Progenitor cell of endocrine pancreas (in vitro differentiated cells): Measurements from ENCODE around the gene RNF144B. TPM values are rescaled to one million over a fixed set of nuclear protein-coding genes. Genes with fewer than 3 reads are reported as not detected.

Experiments
- DNase-seq: peaks from one replicate; pipeline ENCODE4 v3.0.0; 2021; ENCODE audit warnings: low spot score; ENCODE audit not compliant: unreplicated experiment
- H3K27ac Mint-ChIP-seq: 2 replicates; pipeline ENCODE4 v1.8.0; 2021; ENCODE audit warnings: mild to moderate bottlenecking, moderate library complexity, mixed read lengths
- H3K27me3 Mint-ChIP-seq: 2 replicates; pipeline ENCODE4 v1.8.0; 2021; ENCODE audit warnings: mixed read lengths
- H3K36me3 Mint-ChIP-seq: 2 replicates; pipeline ENCODE4 v1.8.0; 2022; ENCODE audit warnings: mixed read lengths; ENCODE audit not compliant: insufficient read depth
- H3K4me1 Mint-ChIP-seq: 2 replicates; pipeline ENCODE4 v1.8.0; 2021; ENCODE audit warnings: low read depth, mixed read lengths
- H3K4me3 Mint-ChIP-seq: 2 replicates; pipeline ENCODE4 v1.8.0; 2021; ENCODE audit warnings: low read depth, mild to moderate bottlenecking, moderate library complexity, mixed read lengths
- H3K9me3 Mint-ChIP-seq: 2 replicates; pipeline ENCODE4 v1.8.0; 2021; ENCODE audit warnings: low read depth, mixed read lengths
- CTCF ChIP-seq: fragments of 200-600 bp; sonication (generic); IDR thresholded peaks from one replicate; pipeline ENCODE4 v1.5.0; 2021; ENCODE audit warnings: antibody characterized with exemption, mild to moderate bottlenecking; ENCODE audit not compliant: unreplicated experiment
- total RNA-seq: library from RNA; stranded (reverse); gene quantifications from 2 replicates; pipeline ENCODE4 v1.2.1, GENCODE V29; 2021

Gene RNF144B
- total RNA-seq, 1 donor from 2014 or later, result 3.1 TPM

GRCh38 chr6:18503206-18503592 is 116.0 kb downstream of the RNF144B start:
- Mint-ChIP-seq H3K27me3 (peaks cover 4% of the 10 kb centered on the region), H3K36me3 (no peaks in the 10 kb centered on the region), H3K4me1 (peaks cover 2% of the 10 kb centered on the region), H3K9me3 (no peaks in the 10 kb centered on the region), H3K27ac (no peak overlapping the region), H3K4me3 (no peak overlapping the region)
- DNase-seq, result no peak
- no peak for TF ChIP-seq CTCF

GRCh38 chr6:18503593-18504231 is 116.6 kb downstream of the RNF144B start:
- H3K9me3 Mint-ChIP-seq, result no peaks in the 10 kb centered on the region
- peak; percentile 89 for TF ChIP-seq CTCF
- H3K36me3 Mint-ChIP-seq, result no peaks in the 10 kb centered on the region
- no peak overlapping the region for H3K27ac Mint-ChIP-seq
- peaks cover 4% of the 10 kb centered on the region for H3K27me3 Mint-ChIP-seq
- DNase-seq, result peak; percentile 31
- H3K4me1 Mint-ChIP-seq, result peaks cover 2% of the 10 kb centered on the region
- H3K4me3 Mint-ChIP-seq, result no peak overlapping the region

- Mint-ChIP-seq H3K4me3 (no peak overlapping the region), H3K36me3 (no peaks in the 10 kb centered on the region), H3K27ac (no peak overlapping the region), H3K4me1 (peaks cover 2% of the 10 kb centered on the region), H3K27me3 (peaks cover 4% of the 10 kb centered on the region), H3K9me3 (no peaks in the 10 kb centered on the region)
- no peak for TF ChIP-seq CTCF
- DNase-seq, result no peak
Observed at GRCh38 chr6:18504232-18504596, 117.1 kb downstream of the RNF144B start.

GRCh38 chr6:18506382-18507017 is 119.3 kb downstream of the RNF144B start:
- no peak overlapping the region for H3K27ac Mint-ChIP-seq
- DNase-seq, result no peak
- H3K9me3 Mint-ChIP-seq, result no peaks in the 10 kb centered on the region
- no peak for TF ChIP-seq CTCF
- no peak overlapping the region for H3K4me3 Mint-ChIP-seq
- no peaks in the 10 kb centered on the region for H3K36me3 Mint-ChIP-seq
- H3K4me1 Mint-ChIP-seq, result peaks cover 2% of the 10 kb centered on the region
- H3K27me3 Mint-ChIP-seq, result peaks cover 4% of the 10 kb centered on the region

GRCh38 chr6:18507018-18507415 is 119.9 kb downstream of the RNF144B start:
- Mint-ChIP-seq H3K27ac (no peak overlapping the region), H3K4me1 (peaks cover 2% of the 10 kb centered on the region), H3K36me3 (no peaks in the 10 kb centered on the region), H3K9me3 (no peaks in the 10 kb centered on the region), H3K4me3 (no peak overlapping the region), H3K27me3 (peaks cover 4% of the 10 kb centered on the region)
- DNase-seq, result no peak
- TF ChIP-seq CTCF, result no peak
